Activated CD8-positive, alpha-beta memory T cell treated with anti-CD3 and anti-CD28 coated beads, Interleukin-2, amount 50 U/mL, for 1 hour (primary cell): ENCODE measurements around the gene HOGA1.
"Not testable (repeated sequence)": the region's sequence is repeated elsewhere in the genome, so short reads cannot be mapped to it uniquely, and the experiment has no call there.

ENCODE experiments used
- DNase-seq: peaks from one replicate; pipeline ENCODE4 v3.0.0-alpha.2; 2020; ENCODE audit errors: extremely low read depth

HOGA1 gene

GRCh38 chr10:97554336-97554735 lies 29.9 kb upstream of the HOGA1 start:
- not testable (repeated sequence) for DNase-seq

DNA sequence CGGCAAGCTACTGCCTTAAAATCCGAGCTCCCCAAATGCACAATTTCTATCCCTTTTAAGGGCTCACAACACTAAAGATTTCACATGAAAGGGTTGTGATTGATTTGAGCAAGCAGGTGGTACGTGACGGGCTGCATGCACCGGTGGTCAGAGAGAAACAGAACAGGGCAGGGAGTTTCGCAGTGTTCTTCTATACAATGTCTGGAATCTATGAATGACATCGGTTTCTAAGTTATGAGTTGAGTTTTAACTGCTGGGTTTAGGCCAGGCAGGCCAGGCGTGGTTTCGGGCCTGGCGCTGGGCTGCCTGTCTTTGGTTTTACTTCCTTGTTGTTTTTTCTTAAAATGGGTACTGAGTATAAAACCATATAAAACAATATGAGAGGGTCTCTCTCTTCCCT lies 28.6 kb upstream of the HOGA1 start:
- DNase-seq, result not testable (repeated sequence)

DNA sequence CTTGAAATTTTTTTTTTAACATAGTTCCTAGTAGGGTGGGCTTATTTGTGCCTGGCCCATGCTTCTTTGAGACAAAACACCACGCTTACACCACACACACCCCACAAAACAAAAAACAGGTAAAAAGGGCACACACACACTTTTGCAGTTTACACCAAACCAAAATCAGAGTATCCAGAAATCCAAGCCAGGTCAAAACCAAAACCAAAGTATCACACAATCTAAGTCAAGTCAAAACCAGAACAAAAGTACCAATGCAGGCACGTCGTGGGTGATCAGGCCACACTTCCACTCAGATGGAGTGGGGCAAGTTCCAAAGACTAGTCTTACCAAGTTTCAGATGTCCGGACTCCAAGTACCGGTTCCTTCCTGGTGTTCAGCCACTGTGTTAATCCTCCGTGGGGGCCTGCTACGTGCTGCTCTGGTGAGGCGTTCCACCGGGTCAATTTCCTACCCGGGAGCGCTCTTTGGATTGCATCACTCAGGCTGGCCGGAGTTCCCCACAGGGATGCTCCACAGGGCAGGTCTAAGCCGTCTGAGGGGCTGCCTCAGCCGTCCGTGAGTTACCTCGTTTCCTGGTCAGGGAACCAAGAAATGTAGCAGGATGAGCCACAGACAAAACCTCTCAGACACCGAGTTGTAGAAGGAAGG lies 23.3 kb upstream of the HOGA1 start:
- DNase-seq, result not testable (repeated sequence)

- not testable (repeated sequence) for DNase-seq
These were observed 22.7 kb upstream of the HOGA1 start for GRCh38 chr10:97561386-97562077.

DNA sequence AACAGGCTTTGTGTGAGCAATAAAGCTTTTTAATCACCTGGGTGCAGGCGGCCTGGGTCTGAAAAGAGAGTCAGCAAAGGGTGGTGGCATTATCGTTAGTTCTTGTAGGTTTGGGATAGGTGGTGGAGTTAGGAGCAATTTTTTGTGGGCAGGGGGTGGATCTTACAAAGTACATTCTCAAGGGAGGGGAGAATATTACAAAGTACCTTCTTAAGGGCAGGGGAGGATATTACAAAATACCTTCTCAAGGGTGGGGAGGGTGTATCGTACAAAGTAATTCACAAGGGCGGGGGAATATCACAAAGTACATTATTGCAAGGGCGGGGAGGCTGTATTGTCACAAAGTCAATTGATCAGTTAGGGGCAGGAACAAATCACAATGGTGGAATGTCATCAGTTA lies 21.9 kb upstream of the HOGA1 start:
- DNase-seq, result not testable (repeated sequence)

- DNase-seq, result no peak
These were observed 20.9 kb upstream of the HOGA1 start for GRCh38 chr10:97563337-97563736.

DNA sequence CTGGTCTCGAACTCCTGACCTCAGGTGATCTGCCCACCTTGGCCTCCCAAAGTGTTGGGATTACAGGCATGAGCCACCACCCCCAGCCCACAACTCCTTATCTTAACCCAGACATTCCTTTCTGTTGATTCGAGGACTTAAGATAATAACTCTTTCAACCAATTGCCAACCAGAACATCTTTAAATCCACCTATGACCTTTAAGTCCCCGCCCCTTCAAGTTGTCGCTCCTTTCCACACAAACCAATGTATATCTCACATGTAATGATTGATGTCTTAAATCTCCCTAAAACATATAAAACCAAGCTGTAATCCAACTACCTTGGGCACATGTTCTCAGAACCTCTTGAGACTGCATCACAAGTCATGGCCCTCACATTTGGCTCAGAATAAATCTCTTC lies 19.4 kb upstream of the HOGA1 start:
- DNase-seq, result no peak

DNA sequence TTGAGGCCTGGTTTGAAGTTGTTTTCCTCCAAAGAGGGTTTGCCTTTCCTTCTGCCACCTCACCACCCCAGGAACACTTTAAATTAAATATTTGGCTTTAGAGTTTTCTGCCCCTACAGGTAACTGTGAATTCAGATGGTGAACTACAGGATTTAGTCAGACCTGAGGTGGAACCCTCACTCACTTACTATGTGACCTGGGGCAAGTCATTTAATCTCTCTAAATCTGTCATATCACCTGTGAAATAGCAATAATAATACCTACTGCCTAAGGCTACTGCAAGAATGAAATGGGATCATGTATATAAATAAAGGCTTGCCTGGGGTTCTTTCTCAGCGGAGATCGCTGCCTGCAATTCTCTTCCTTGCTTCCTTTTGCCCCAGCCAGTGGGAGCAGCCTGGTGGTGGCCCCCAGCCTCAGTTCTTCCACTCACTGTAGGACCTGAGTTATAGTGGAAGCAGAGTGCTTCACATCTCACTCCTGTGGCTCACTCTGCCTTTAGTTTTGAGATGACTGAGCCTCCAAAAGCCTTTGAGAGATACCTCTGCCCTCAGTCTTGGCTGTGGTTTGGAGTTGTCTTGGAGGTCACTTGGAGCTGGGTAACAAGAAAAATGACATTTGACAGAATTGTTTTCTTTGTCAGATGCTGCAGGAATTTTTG lies 17.7 kb upstream of the HOGA1 start:
- DNase-seq, result no peak

- no peak for DNase-seq
These were observed 16.3 kb upstream of the HOGA1 start for GRCh38 chr10:97567891-97568290.

- DNase-seq, result no peak
These were observed 13.9 kb upstream of the HOGA1 start for GRCh38 chr10:97570146-97570788.

DNA sequence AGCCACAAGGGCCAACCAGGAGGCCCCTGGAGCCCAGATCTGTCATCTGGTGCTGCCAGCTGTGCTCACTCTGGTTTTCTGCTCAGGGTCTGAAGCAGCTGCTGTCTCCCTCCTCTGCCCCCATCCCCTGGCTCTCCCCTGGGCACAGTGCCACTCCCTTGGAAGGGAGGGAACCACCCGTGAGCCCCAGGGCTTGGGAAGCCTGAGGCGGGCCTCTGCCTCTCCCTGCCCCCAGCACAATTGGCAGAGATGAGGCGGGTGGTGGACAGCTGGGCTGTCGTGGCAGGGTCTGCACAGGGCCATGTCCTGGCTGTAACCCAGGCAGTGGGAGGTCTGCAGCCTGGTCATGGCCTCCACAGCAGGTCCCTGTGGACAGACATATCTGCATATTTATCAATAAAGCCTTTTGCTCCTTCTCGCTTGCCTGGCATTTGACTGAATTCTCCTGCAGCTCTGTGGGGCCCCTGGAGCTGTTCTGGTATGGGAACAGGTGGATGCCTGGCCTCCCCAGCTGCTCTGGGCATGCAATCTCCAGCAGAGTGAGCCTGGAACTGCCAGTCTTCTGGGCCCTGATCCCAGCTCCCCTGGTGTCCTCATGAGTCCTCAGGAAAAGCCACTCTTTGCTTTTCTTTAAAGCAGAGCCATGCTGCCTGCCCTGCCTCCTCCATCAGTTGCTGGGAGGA lies 13.3 kb upstream of the HOGA1 start:
- DNase-seq, result no peak

- no peak for DNase-seq
These were observed 12.6 kb upstream of the HOGA1 start for GRCh38 chr10:97571622-97572021.

GRCh38 chr10:97572214-97572989 lies 11.8 kb upstream of the HOGA1 start, which contains the start of gene ANKRD2:
Gene ANKRD2, plus strand, starts transcription at chr10:97572779. Its CDS starts 10 bp downstream, at chr10:97572789.
- DNase-seq, result no peak

- DNase-seq, result no peak
These were observed 11.2 kb upstream of the HOGA1 start for GRCh38 chr10:97573021-97573420.

DNA sequence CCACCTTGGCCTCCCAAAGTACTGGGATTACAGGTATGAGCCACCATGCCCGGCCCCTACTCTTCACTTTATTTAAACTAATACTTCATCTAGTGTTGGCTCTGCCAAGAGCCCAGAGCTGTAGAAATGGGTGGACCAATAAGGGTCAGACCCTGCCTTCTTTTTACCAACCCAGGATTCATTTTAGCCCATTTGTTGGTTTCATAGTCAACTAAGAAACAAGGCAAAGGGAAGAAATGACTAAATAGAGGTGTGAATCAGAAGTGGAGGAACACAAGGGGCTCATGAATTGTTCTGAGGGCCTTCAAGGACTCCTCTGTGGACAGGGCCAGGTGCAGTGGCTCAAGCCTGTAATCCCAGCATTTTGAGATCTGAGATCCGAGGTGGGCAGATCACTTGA lies 10.5 kb upstream of the HOGA1 start:
- DNase-seq, result no peak

- no peak for DNase-seq
These were observed 9.6 kb upstream of the HOGA1 start for GRCh38 chr10:97574374-97575126.

DNA sequence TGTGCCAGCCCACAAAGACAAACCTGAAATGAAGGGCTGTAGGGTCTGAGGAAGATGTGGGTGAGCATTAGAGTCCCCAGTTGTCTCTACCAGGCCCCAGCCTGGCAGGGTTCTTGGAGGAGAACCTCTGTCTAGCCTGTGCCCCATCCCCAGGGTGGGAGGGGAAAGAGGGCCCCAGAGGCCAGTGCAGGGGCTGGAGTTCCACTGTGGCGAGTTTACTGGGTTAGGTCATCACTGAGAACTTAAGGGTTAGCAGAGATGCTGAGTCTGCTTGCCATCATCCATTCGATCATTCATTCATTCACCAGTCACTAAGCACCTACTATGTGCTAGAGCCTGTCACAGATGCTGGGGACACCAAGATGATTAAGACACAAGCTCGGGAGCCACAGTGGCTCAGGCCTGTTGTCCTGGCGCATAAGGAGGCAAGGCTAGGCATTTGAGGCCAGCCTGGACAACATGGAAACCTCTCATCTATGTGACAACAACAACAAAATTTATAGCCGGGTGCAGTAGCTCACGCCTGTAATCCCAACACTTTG lies 9.0 kb upstream of the HOGA1 start:
- no peak for DNase-seq

DNA sequence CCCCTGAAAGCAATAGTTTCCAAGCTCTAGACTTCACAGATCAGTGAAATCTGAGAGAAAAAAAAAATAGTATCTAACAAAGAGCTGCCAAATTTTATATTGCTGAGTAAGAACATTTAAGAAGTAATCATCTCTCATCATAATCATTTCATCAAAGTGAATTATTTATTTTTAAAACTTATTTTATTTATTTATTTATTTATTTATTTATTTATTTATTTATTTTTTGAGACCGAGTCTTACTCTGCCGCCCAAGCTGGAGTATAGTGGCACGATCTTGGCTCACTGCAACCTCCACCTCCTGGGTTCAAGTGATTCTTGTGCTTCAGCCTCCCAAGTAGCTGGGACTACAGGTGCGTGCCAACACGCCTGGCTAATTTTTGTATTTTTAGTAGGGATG lies 7.7 kb upstream of the HOGA1 start:
- DNase-seq, result not testable (repeated sequence)

DNA sequence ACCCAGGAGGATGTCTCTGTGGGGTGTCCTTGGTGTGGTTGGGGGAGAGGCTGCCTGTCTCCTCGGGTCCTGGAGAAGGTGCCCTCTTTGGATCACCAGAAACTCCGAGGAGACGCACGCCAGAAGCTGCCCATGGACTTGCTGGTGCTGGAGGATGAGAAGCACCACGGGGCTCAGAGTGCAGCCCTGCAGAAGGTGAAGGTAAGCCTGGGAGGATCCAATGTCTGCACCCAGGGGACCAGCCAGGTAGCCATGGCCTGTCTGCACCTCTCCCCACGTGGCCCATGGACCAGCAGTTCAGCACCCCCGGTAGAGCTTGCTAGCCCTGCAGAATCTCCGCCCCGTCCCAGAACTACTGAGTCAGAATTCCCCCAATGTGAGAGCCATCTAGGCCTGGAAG lies 6.5 kb upstream of the HOGA1 start:
- no peak for DNase-seq
